Measurements from ENCODE around the gene STAMBP.

DNA sequence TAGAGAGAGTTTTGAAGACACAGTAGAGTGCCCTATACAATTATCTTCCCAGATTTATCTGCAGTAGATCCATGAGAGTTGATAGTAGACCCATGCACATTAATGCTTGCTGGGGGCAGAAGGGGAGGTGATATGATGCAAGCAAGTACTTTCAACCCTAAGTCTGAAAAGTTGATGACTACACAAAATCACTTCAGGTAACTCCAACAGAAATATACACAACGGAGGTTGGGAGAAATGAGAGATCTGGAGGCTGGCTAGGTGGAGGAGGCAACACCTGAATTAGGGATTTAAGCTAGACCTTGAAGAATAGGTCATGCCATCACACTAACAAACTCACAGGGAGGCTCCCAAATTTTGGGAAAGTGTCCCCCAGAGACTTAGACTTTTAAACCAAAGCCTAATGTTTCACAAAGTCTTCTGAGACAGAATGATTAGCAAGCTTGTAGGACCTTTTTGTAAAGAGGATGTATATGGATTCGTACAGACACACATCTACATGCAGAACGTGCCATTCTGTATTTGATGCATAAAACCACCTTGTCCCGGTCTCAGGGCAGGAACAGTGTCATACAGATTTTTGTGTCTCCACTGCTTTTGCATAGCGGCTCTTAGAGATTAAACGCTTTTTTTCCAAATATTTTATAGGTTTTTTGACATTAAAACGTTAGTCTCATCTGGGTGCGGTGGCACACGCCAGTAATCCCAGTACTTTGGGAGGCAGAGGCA lies 937 bp upstream of the STAMBP start:
- TF ChIP-seq, protein P1, sequence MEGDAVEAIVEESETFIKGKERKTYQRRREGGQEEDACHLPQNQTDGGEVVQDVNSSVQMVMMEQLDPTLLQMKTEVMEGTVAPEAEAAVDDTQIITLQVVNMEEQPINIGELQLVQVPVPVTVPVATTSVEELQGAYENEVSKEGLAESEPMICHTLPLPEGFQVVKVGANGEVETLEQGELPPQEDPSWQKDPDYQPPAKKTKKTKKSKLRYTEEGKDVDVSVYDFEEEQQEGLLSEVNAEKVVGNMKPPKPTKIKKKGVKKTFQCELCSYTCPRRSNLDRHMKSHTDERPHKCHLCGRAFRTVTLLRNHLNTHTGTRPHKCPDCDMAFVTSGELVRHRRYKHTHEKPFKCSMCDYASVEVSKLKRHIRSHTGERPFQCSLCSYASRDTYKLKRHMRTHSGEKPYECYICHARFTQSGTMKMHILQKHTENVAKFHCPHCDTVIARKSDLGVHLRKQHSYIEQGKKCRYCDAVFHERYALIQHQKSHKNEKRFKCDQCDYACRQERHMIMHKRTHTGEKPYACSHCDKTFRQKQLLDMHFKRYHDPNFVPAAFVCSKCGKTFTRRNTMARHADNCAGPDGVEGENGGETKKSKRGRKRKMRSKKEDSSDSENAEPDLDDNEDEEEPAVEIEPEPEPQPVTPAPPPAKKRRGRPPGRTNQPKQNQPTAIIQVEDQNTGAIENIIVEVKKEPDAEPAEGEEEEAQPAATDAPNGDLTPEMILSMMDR (optimal IDR thresholded peaks at IDR 0.05 in 1 of 3, IDR thresholded peaks at IDR 0.05 in 1 of 3, conservative IDR thresholded peaks at IDR 0.05 in 1 of 3; ENCODE audit: extremely low read depth in 1 of 3, insufficient read depth in 2 of 3, low read length in 3 of 3): no peak
- no peak for TF ChIP-seq EZH2 (IDR thresholded peaks at IDR 0.05; ENCODE audit: low read length)
